ENCODE measurements around the gene SNX8. TPM values are rescaled to one million over a fixed set of nuclear protein-coding genes. Genes with fewer than 3 reads are reported as not detected.

SNX8 gene
- total RNA-seq, 1 experiment from 2014 or later, result 40.6 TPM

DNA sequence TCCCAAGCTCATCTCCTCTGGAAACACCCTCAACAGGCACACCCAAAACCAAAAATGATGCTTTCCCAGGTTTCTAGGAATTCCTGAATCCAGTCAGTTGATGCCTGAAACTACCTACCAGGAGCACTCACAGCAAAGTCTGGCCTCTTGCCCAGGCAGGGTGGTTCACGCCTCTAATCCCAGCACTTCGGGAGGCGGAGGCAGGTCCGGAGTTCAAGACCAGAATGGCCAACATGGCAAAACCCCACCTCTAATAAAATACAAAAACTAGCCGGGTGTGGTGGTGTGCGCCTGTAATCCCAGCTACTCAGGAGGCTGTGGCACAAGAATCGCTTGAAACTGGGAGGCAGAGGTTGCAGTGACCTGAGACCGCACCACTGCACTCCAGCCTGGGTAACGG lies 83.4 kb downstream of the SNX8 start:
- Histone ChIP-seq H3K23me2 (ENCODE audit: insufficient read length, low read depth, low read length, poor library complexity, severe bottlenecking) (peaks cover 13% of the 10 kb centered on the region), H4K91ac (ENCODE audit: insufficient read length, low read depth, low read length) (no peak overlapping the region), H3K4me2 (ENCODE audit: insufficient read depth, insufficient read length, low read length) (no peak overlapping the region), H3K14ac (ENCODE audit: insufficient read depth, low read length) (no peak overlapping the region), H3K56ac (ENCODE audit: insufficient read length, low read depth, low read length) (no peak overlapping the region), H3K9me3 (ENCODE audit: control insufficient read depth, low read depth, low read length) (no peaks in the 10 kb centered on the region), H2AFZ (ENCODE audit: low read length) (no peak overlapping the region), H2BK12ac (ENCODE audit: insufficient read length, low read depth, low read length) (no peak overlapping the region), H3K9ac (ENCODE audit: extremely low read depth, insufficient read length, low read length) (no peak overlapping the region), H3K79me1 (ENCODE audit: insufficient read depth, low read depth, low read length, poor library complexity, severe bottlenecking) (peaks cover 12% of the 10 kb centered on the region), H3K23ac (ENCODE audit: insufficient read length, low read depth, low read length) (no peak overlapping the region), H3K27me3 (ENCODE audit: insufficient read depth, low read length) (no peaks in the 10 kb centered on the region), H4K8ac (replicated peaks; ENCODE audit: insufficient read length, low read depth, low read length) (no peak overlapping the region), H2BK120ac (ENCODE audit: low read depth, low read length, poor library complexity, severe bottlenecking) (no peak overlapping the region), H3K79me2 (ENCODE audit: insufficient read depth, low read length) (peaks cover 5% of the 10 kb centered on the region; the same call in 1 of the 2 replicates), H4K20me1 (ENCODE audit: control insufficient read depth, insufficient read depth, insufficient read length) (no peaks in the 10 kb centered on the region), H3K4me1 (ENCODE audit: insufficient read depth, low read length) (no peaks in the 10 kb centered on the region), H2BK20ac (ENCODE audit: low read depth, low read length, poor library complexity, severe bottlenecking) (no peak overlapping the region), H3K4ac (ENCODE audit: low read depth, low read length) (no peak overlapping the region), H2BK15ac (ENCODE audit: low read depth, low read length) (no peak overlapping the region), H3K18ac (ENCODE audit: insufficient read length, low read depth, low read length) (no peak overlapping the region), H3T11ph (ENCODE audit: low read length) (no peak overlapping the region), H4K5ac (ENCODE audit: insufficient read length, low read depth, low read length) (no peak overlapping the region), H2BK5ac (ENCODE audit: insufficient read length, low read length) (no peak overlapping the region), H2AK5ac (ENCODE audit: insufficient read length, low read length) (no peak overlapping the region), H3K27ac (ENCODE audit: insufficient read length, low read depth, low read length) (no peak overlapping the region)
- no peak for DNase-seq
- Mint-ChIP-seq H3K36me3 (ENCODE audit: insufficient read depth in 1 of 3, low read depth in 3 of 3) (peaks cover 26 to 60% (median 53%) of the 10 kb centered on the region in 3 experiments), H3K4me1 (peaks cover 12% of the 10 kb centered on the region in 2 experiments), H3K27ac (no peak overlapping the region), H3K9me3 (no peaks in the 10 kb centered on the region), H3K27me3 (ENCODE audit: low read depth) (no peaks in the 10 kb centered on the region), H3K4me3 (peak overlapping the region in 1 of 2 experiments; percentile 76; a peak in 2 of 5 replicates)
- no CpG with 5 or more reads among the region's 9 CpGs for WGBS (ENCODE audit: extremely low coverage, insufficient read length, low lambda C conversion rate)
- TF ChIP-seq, protein P1, sequence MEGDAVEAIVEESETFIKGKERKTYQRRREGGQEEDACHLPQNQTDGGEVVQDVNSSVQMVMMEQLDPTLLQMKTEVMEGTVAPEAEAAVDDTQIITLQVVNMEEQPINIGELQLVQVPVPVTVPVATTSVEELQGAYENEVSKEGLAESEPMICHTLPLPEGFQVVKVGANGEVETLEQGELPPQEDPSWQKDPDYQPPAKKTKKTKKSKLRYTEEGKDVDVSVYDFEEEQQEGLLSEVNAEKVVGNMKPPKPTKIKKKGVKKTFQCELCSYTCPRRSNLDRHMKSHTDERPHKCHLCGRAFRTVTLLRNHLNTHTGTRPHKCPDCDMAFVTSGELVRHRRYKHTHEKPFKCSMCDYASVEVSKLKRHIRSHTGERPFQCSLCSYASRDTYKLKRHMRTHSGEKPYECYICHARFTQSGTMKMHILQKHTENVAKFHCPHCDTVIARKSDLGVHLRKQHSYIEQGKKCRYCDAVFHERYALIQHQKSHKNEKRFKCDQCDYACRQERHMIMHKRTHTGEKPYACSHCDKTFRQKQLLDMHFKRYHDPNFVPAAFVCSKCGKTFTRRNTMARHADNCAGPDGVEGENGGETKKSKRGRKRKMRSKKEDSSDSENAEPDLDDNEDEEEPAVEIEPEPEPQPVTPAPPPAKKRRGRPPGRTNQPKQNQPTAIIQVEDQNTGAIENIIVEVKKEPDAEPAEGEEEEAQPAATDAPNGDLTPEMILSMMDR (conservative IDR thresholded peaks at IDR 0.05), result no peak

Measured in H9 (cell line).